Measurements from ENCODE around the gene SAP130. TPM values are rescaled to one million over a fixed set of nuclear protein-coding genes. Genes with fewer than 3 reads are reported as not detected.

Gene SAP130
- polyA plus RNA-seq, 3 donors = 5.5 to 6.7 (median 6.2) TPM

GRCh38 chr2:128032092-128032491 lies 4.2 kb upstream of the SAP130 start:
- no peak overlapping the region for H3K27ac ChIP-seq (ENCODE audit: low read depth, low read length)
- WGBS, 3 donors = 73 to 79% (median 73%) methylated on average over 4 of the region's 4 CpGs

GRCh38 chr2:128028668-128029054 lies 802 bp upstream of the SAP130 start:
- WGBS, 3 donors = 0 to 5% (median 0%) methylated on average over 1 of the region's 1 CpG
- no peak overlapping the region for H3K27ac ChIP-seq (ENCODE audit: low read depth, low read length)

GRCh38 chr2:128027278-128027800 lies 520 bp downstream of the SAP130 start:
- no peak overlapping the region for H3K27ac ChIP-seq (ENCODE audit: low read depth, low read length)
- 0 to 1% (median 0%) methylated on average over 27 to 51 of the region's 51 CpGs for WGBS, 3 donors

GRCh38 chr2:128026448-128027277 lies 1.2 kb downstream of the SAP130 start:
- WGBS, 3 donors = 1% methylated on average over 40 to 57 of the region's 57 CpGs
- no peak overlapping the region for H3K27ac ChIP-seq (ENCODE audit: low read depth, low read length)

GRCh38 chr2:128024816-128025215 lies 3.0 kb downstream of the SAP130 start:
- WGBS, 3 donors = 84 to 91% (median 87%) methylated on average over 4 of the region's 4 CpGs
- H3K27ac ChIP-seq (ENCODE audit: low read depth, low read length) = no peak overlapping the region

- no peak overlapping the region for H3K27ac ChIP-seq (ENCODE audit: low read depth, low read length)
- WGBS, 3 donors = 88 to 92% (median 90%) methylated on average over 8 of the region's 8 CpGs
Observed at GRCh38 chr2:128017561-128017960, 10.3 kb downstream of the SAP130 start.

GRCh38 chr2:128016620-128017019 lies 11.2 kb downstream of the SAP130 start:
- no peak overlapping the region for H3K27ac ChIP-seq (ENCODE audit: low read depth, low read length)
- 75 to 92% (median 88%) methylated on average over 2 of the region's 2 CpGs for WGBS, 3 donors

GRCh38 chr2:128012698-128013097 lies 15.2 kb downstream of the SAP130 start:
- WGBS, 3 donors = 73 to 86% (median 79%) methylated on average over 3 of the region's 3 CpGs
- no peak overlapping the region for H3K27ac ChIP-seq (ENCODE audit: low read depth, low read length)

- H3K27ac ChIP-seq (ENCODE audit: low read depth, low read length) = no peak overlapping the region
Observed at GRCh38 chr2:128008074-128008672, 19.7 kb downstream of the SAP130 start.

GRCh38 chr2:128004509-128004908 lies 23.4 kb downstream of the SAP130 start:
- WGBS, 3 donors = 70 to 89% (median 73%) methylated on average over 2 of the region's 2 CpGs
- no peak overlapping the region for H3K27ac ChIP-seq (ENCODE audit: low read depth, low read length)

More at GRCh38 chr2:128008074-128008672, 19.7 kb downstream of the SAP130 start:
- WGBS, 3 donors = 96 to 98% (median 98%) methylated on average over 6 of the region's 6 CpGs

GRCh38 chr2:128003463-128003862 lies 24.4 kb downstream of the SAP130 start:
- WGBS, 3 donors = 82 to 92% (median 89%) methylated on average over 6 of the region's 6 CpGs
- H3K27ac ChIP-seq (ENCODE audit: low read depth, low read length) = no peak overlapping the region

- WGBS, 3 donors = 78 to 92% (median 91%) methylated on average over 9 of the region's 9 CpGs
- H3K27ac ChIP-seq (ENCODE audit: low read depth, low read length) = no peak overlapping the region
Observed at GRCh38 chr2:127996160-127996559, 31.7 kb downstream of the SAP130 start.

GRCh38 chr2:127995725-127996124 lies 32.1 kb downstream of the SAP130 start:
- H3K27ac ChIP-seq (ENCODE audit: low read depth, low read length) = no peak overlapping the region
- 94 to 96% (median 95%) methylated on average over 7 of the region's 7 CpGs for WGBS, 3 donors

GRCh38 chr2:127993659-127994058 lies 34.2 kb downstream of the SAP130 start:
- WGBS, 3 donors = 90 to 94% (median 93%) methylated on average over 2 of the region's 2 CpGs
- no peak overlapping the region for H3K27ac ChIP-seq (ENCODE audit: low read depth, low read length)

- 82 to 97% (median 95%) methylated on average over 5 of the region's 5 CpGs for WGBS, 3 donors
- no peak overlapping the region for H3K27ac ChIP-seq (ENCODE audit: low read depth, low read length)
Observed at GRCh38 chr2:127991742-127992141, 36.1 kb downstream of the SAP130 start.

- WGBS, 3 donors = 94 to 96% (median 96%) methylated on average over 7 of the region's 7 CpGs
- H3K27ac ChIP-seq (ENCODE audit: low read depth, low read length) = no peak overlapping the region
Observed at GRCh38 chr2:127986548-127987079, 41.2 kb downstream of the SAP130 start.

GRCh38 chr2:127985735-127986134 lies 42.1 kb downstream of the SAP130 start:
- H3K27ac ChIP-seq (ENCODE audit: low read depth, low read length) = no peak overlapping the region
- WGBS, 3 donors = 94 to 96% (median 95%) methylated on average over 13 of the region's 13 CpGs

GRCh38 chr2:127985026-127985734 lies 42.7 kb downstream of the SAP130 start:
- H3K27ac ChIP-seq (ENCODE audit: low read depth, low read length) = no peak overlapping the region
- WGBS, 3 donors = 89 to 91% (median 91%) methylated on average over 6 of the region's 6 CpGs

GRCh38 chr2:127984551-127984950 lies 43.3 kb downstream of the SAP130 start:
- 78 to 92% (median 83%) methylated on average over 3 of the region's 3 CpGs for WGBS, 3 donors
- H3K27ac ChIP-seq (ENCODE audit: low read depth, low read length) = no peak overlapping the region

Data from adipose tissue (tissue), 3 donors.